Suprapubic skin (tissue), 4 donors: Measurements from ENCODE around the gene PABPN1L. TPM values are rescaled to one million over a fixed set of nuclear protein-coding genes. Genes with fewer than 3 reads are reported as not detected.

Experiments
- DNase-seq, 2 donors: peaks; one replicate each; pipeline ENCODE4 v3.0.0-alpha.2; 2019; ENCODE audit warnings: low spot score in 2 of 2
- H3K27ac ChIP-seq: fragments of 200-600 bp; sonication (generic); one replicate; pipeline ENCODE4 v1.5.1; 2019
- H3K27me3 ChIP-seq: fragments of 200-600 bp; sonication (generic); one replicate; pipeline ENCODE4 v1.5.1; 2019
- H3K36me3 ChIP-seq: fragments of 200-600 bp; sonication (generic); one replicate; pipeline ENCODE4 v1.5.1; 2019
- H3K4me1 ChIP-seq: fragments of 200-600 bp; sonication (generic); one replicate; pipeline ENCODE4 v1.5.1; 2019
- H3K4me3 ChIP-seq: fragments of 200-600 bp; sonication (generic); one replicate; pipeline ENCODE4 v1.5.1; 2019; ENCODE audit warnings: mild to moderate bottlenecking
- H3K9me3 ChIP-seq: fragments of 200-600 bp; sonication (generic); one replicate; pipeline ENCODE4 v1.5.1; 2019
- EP300 ChIP-seq: sonication (generic); formaldehyde crosslinking; IDR thresholded peaks from one replicate; pipeline ENCODE4 v1.6.1; 2017; ENCODE audit warnings: antibody characterized with exemption
- POLR2A ChIP-seq, 2 donors: fragments of 450-650 bp; IDR thresholded peaks; one replicate each; pipeline ENCODE4 v1.6.1; 2017; ENCODE audit warnings: antibody characterized with exemption in 2 of 2, mild to moderate bottlenecking in 2 of 2, moderate library complexity in 2 of 2
- POLR2AphosphoS5 ChIP-seq, 3 donors: sonication (generic); formaldehyde crosslinking; IDR thresholded peaks; one replicate each; pipeline ENCODE4 v1.6.1; 2017; ENCODE audit warnings: antibody characterized with exemption in 3 of 3
- WGBS: methylation state at CpG from one replicate; pipeline ENCODE4 v1.1.5; 2018; 5-methylcytosine and 5-hydroxymethylcytosine counted together
- total RNA-seq, 4 donors: library from RNA; depleted of rRNA; stranded (reverse); fragments of >200 nt; gene quantifications; one replicate each; pipeline ENCODE4 v1.1.0, GENCODE V29; 2016
- TF ChIP-seq, protein P1 (sequence below), 2 donors: fragments of 200-600 bp in 1 of 2; fragments of 450-650 bp in 1 of 2; sonication (generic) in 1 of 2; IDR thresholded peaks; one replicate each; pipeline ENCODE4 v1.5.1; 2016 to 2019; ENCODE audit warnings: antibody characterized with exemption in 2 of 2, mild to moderate bottlenecking in 1 of 2, moderate library complexity in 1 of 2

PABPN1L gene
- total RNA-seq, 4 donors from 2014 or later: not detected

DNA sequence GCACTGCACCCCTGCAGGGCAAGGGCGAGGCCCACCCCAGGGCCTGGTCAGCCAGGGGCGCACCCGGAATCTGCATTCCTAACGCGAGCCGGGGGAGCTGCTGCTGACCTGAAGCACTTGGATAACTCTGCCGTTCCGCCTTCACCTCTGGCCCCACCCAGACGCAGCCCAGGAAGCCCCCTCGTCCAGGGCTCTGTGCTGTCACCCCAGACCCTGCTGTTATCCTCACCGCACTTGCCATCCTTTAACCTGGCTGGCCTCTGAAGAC is 13.3 kb upstream of the PABPN1L start:
- Histone ChIP-seq H3K27ac (no peak overlapping the region), H3K36me3 (peaks cover 15% of the 10 kb centered on the region), H3K27me3 (no peaks in the 10 kb centered on the region), H3K4me1 (peaks cover 28% of the 10 kb centered on the region), H3K9me3 (no peaks in the 10 kb centered on the region), H3K4me3 (no peak overlapping the region)
- TF ChIP-seq POLR2A (IDR thresholded peaks at IDR 0.05): no peak
- TF ChIP-seq, protein P1, sequence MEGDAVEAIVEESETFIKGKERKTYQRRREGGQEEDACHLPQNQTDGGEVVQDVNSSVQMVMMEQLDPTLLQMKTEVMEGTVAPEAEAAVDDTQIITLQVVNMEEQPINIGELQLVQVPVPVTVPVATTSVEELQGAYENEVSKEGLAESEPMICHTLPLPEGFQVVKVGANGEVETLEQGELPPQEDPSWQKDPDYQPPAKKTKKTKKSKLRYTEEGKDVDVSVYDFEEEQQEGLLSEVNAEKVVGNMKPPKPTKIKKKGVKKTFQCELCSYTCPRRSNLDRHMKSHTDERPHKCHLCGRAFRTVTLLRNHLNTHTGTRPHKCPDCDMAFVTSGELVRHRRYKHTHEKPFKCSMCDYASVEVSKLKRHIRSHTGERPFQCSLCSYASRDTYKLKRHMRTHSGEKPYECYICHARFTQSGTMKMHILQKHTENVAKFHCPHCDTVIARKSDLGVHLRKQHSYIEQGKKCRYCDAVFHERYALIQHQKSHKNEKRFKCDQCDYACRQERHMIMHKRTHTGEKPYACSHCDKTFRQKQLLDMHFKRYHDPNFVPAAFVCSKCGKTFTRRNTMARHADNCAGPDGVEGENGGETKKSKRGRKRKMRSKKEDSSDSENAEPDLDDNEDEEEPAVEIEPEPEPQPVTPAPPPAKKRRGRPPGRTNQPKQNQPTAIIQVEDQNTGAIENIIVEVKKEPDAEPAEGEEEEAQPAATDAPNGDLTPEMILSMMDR (IDR thresholded peaks at IDR 0.05): no peak
- no peak for TF ChIP-seq EP300
- no peak for TF ChIP-seq POLR2AphosphoS5 (IDR thresholded peaks at IDR 0.05)
- 72% methylated on average over 2 of the region's 11 CpGs for WGBS
- no peak for DNase-seq

- H3K4me3 ChIP-seq: no peak overlapping the region
- 84% methylated on average over 32 of the region's 45 CpGs for WGBS
- H3K36me3 ChIP-seq: peaks cover 11% of the 10 kb centered on the region
- H3K27me3 ChIP-seq: no peaks in the 10 kb centered on the region
- no peak for TF ChIP-seq EP300
- no peak for TF ChIP-seq POLR2A (IDR thresholded peaks at IDR 0.05)
- TF ChIP-seq POLR2AphosphoS5 (IDR thresholded peaks at IDR 0.05): no peak
- TF ChIP-seq, protein P1 (IDR thresholded peaks at IDR 0.05): no peak
- H3K27ac ChIP-seq: no peak overlapping the region
- no peak for DNase-seq
- peaks cover 28% of the 10 kb centered on the region for H3K4me1 ChIP-seq
- no peaks in the 10 kb centered on the region for H3K9me3 ChIP-seq
These were observed 12.7 kb upstream of the PABPN1L start for GRCh38 chr16:88878967-88879787.

- no peak overlapping the region for H3K4me3 ChIP-seq
- no peak for TF ChIP-seq EP300
- TF ChIP-seq, protein P1 (IDR thresholded peaks at IDR 0.05): no peak
- TF ChIP-seq POLR2A (IDR thresholded peaks at IDR 0.05): no peak
- no peak for TF ChIP-seq POLR2AphosphoS5 (IDR thresholded peaks at IDR 0.05)
- no peaks in the 10 kb centered on the region for H3K27me3 ChIP-seq
- no peaks in the 10 kb centered on the region for H3K9me3 ChIP-seq
- H3K4me1 ChIP-seq: peaks cover 28% of the 10 kb centered on the region
- WGBS: 93% methylated on average over 5 of the region's 20 CpGs
- no peak overlapping the region for H3K27ac ChIP-seq
- H3K36me3 ChIP-seq: peaks cover 6% of the 10 kb centered on the region
- no peak for DNase-seq
These were observed 11.9 kb upstream of the PABPN1L start for GRCh38 chr16:88878356-88878755.

GRCh38 chr16:88877564-88878289 is 11.3 kb upstream of the PABPN1L start:
- Histone ChIP-seq H3K4me3 (no peak overlapping the region), H3K27me3 (no peaks in the 10 kb centered on the region), H3K27ac (no peak overlapping the region), H3K36me3 (peaks cover 6% of the 10 kb centered on the region), H3K4me1 (peaks cover 25% of the 10 kb centered on the region), H3K9me3 (no peaks in the 10 kb centered on the region)
- 91% methylated on average over 13 of the region's 20 CpGs for WGBS
- TF ChIP-seq EP300 (no peak), POLR2A (IDR thresholded peaks at IDR 0.05) (no peak), POLR2AphosphoS5 (IDR thresholded peaks at IDR 0.05) (no peak)
- TF ChIP-seq, protein P1 (IDR thresholded peaks at IDR 0.05): no peak
- no peak for DNase-seq

- Histone ChIP-seq H3K4me3 (no peak overlapping the region), H3K9me3 (no peaks in the 10 kb centered on the region), H3K36me3 (peaks cover 6% of the 10 kb centered on the region), H3K27ac (no peak overlapping the region), H3K27me3 (no peaks in the 10 kb centered on the region), H3K4me1 (peaks cover 19% of the 10 kb centered on the region)
- TF ChIP-seq EP300: no peak
- TF ChIP-seq POLR2A (IDR thresholded peaks at IDR 0.05): no peak
- TF ChIP-seq, protein P1 (IDR thresholded peaks at IDR 0.05): no peak
- TF ChIP-seq POLR2AphosphoS5 (IDR thresholded peaks at IDR 0.05): no peak
- 94% methylated on average over 10 of the region's 33 CpGs for WGBS
- no peak for DNase-seq
These were observed 10.6 kb upstream of the PABPN1L start for GRCh38 chr16:88876942-88877526.
